ENCODE data around the gene MKKS. TPM values are rescaled to one million over a fixed set of nuclear protein-coding genes. Genes with fewer than 3 reads are reported as not detected.

Gene MKKS
- total and polyA plus RNA-seq, 10 of the 15 experiments (the other 5 are each of a cell fraction or from before 2014, with no cell fraction given): 4.3 to 17.9 (median 7.7) TPM

DNA sequence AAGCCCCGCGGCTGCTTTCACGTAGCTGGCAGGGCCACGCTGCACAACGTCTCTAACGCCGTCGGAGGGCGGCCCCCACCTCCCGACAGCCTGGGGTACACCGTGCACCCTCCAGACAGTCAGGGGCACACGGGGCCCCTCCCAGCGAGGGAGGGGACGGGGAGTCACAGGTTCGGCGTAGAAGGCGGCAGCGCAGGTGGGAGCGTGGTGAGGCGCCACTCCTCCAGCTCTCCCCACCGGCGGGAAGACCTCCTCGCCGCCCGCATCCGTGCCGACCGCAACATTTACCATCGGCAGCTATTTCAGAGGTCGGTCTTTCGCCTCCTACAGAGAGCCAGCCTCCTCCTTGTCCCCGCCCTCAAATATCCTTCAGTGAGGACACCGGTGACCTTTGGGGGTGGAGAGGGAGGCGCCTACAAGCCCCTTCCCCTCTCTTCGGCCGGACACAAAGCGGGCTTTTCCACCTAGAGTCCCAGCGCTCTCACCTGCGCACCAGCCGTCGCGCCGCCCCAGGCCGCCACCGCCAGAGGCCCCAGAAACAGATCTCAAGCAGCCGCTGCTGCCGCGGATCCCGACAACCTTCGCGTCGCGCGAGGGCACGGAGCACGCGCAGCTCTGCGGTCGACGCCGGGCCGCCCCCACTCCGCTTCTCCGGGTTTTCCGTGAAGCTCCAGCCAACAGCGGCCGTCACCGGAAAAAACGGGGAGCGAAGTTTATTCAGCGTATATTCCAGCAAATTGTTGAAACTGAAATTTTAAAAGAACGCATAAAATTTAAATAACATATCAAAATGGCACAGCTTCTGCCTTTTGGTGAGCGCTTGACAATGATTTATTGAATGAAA lies at the start of gene MKKS (continued):
- TF ChIP-seq, protein P1, sequence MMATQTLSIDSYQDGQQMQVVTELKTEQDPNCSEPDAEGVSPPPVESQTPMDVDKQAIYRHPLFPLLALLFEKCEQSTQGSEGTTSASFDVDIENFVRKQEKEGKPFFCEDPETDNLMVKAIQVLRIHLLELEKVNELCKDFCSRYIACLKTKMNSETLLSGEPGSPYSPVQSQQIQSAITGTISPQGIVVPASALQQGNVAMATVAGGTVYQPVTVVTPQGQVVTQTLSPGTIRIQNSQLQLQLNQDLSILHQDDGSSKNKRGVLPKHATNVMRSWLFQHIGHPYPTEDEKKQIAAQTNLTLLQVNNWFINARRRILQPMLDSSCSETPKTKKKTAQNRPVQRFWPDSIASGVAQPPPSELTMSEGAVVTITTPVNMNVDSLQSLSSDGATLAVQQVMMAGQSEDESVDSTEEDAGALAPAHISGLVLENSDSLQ (IDR thresholded peaks at IDR 0.05): no peak
- TF ChIP-seq SRF (IDR thresholded peaks at IDR 0.05; ENCODE audit: low read depth in 2 of 2, low read length in 2 of 2): 0 out of 4 replicates have a peak, but pooled peaks of 1 of the 2 experiments have one; percentile 37
- TF ChIP-seq, protein P2, sequence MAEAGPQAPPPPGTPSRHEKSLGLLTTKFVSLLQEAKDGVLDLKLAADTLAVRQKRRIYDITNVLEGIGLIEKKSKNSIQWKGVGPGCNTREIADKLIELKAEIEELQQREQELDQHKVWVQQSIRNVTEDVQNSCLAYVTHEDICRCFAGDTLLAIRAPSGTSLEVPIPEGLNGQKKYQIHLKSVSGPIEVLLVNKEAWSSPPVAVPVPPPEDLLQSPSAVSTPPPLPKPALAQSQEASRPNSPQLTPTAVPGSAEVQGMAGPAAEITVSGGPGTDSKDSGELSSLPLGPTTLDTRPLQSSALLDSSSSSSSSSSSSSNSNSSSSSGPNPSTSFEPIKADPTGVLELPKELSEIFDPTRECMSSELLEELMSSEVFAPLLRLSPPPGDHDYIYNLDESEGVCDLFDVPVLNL (IDR thresholded peaks at IDR 0.05; ENCODE audit: low read depth, low read length): no peak
- no peak for TF ChIP-seq CREM (IDR thresholded peaks at IDR 0.05; ENCODE audit: low read depth)
- no peak for TF ChIP-seq MEF2B (IDR thresholded peaks at IDR 0.05; ENCODE audit: partially characterized antibody, poor library complexity, severe bottlenecking)
- TF ChIP-seq FOXM1 (IDR thresholded peaks at IDR 0.05; ENCODE audit: low read depth, low read length): 0 out of 2 replicates have a peak, but pooled peaks have one; percentile 23
- TF ChIP-seq MXI1 (IDR thresholded peaks at IDR 0.05; ENCODE audit: low read depth, low read length): peak; percentile 27; the same call in 1 of the 2 replicates
- TF ChIP-seq ASH2L (IDR thresholded peaks at IDR 0.05; ENCODE audit: borderline replicate concordance, low read depth): peak; percentile 79; the same call in 1 of the 2 replicates
- TF ChIP-seq MYC (IDR thresholded peaks at IDR 0.05; ENCODE audit: insufficient read depth, insufficient read length, insufficient replicate concordance, low read length, severe bottlenecking): no peak
- TF ChIP-seq NRF1 (conservative IDR thresholded peaks at IDR 0.05; ENCODE audit: low read depth, low read length): peak; percentile 57
- peak; percentile 91 for TF ChIP-seq IKZF1 (conservative IDR thresholded peaks at IDR 0.05)
- TF ChIP-seq ZSCAN29 (IDR thresholded peaks at IDR 0.05): 0 out of 2 replicates have a peak, but pooled peaks have one; percentile 41
- TF ChIP-seq NBN (IDR thresholded peaks at IDR 0.05): peak; percentile 23; the same call in 1 of the 2 replicates
- TF ChIP-seq RAD21 (IDR thresholded peaks at IDR 0.05; ENCODE audit: insufficient read depth, low read depth, low read length): 0 out of 2 replicates have a peak, but pooled peaks have one; percentile 10
- peak; percentile 66 for TF ChIP-seq EED (IDR thresholded peaks at IDR 0.05; ENCODE audit: low read depth)
- TF ChIP-seq TCF12 (IDR thresholded peaks at IDR 0.05; ENCODE audit: low read depth, low read length): 0 out of 2 replicates have a peak, but pooled peaks have one; percentile 5
- TF ChIP-seq POU2F2 (IDR thresholded peaks at IDR 0.05; ENCODE audit: borderline replicate concordance, low read depth, low read length): peak; percentile 34; the same call in 1 of the 3 replicates
- TF ChIP-seq HCFC1 (IDR thresholded peaks at IDR 0.05; ENCODE audit: low read length): peak; percentile 44; the same call in 1 of the 2 replicates
- TF ChIP-seq YY1 (IDR thresholded peaks at IDR 0.05; ENCODE audit: low read depth, low read length): peak; percentile 72
- TF ChIP-seq EGR1 (IDR thresholded peaks at IDR 0.05; ENCODE audit: borderline replicate concordance in 1 of 2, low read depth in 2 of 2, low read length in 2 of 2): peak in 1 of 2 experiments; percentile 70; a peak in 2 of 3 replicates
- TF ChIP-seq, protein P3, sequence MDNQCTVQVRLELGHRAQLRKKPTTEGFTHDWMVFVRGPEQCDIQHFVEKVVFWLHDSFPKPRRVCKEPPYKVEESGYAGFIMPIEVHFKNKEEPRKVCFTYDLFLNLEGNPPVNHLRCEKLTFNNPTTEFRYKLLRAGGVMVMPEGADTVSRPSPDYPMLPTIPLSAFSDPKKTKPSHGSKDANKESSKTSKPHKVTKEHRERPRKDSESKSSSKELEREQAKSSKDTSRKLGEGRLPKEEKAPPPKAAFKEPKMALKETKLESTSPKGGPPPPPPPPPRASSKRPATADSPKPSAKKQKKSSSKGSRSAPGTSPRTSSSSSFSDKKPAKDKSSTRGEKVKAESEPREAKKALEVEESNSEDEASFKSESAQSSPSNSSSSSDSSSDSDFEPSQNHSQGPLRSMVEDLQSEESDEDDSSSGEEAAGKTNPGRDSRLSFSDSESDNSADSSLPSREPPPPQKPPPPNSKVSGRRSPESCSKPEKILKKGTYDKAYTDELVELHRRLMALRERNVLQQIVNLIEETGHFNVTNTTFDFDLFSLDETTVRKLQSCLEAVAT (IDR thresholded peaks at IDR 0.05): no peak
- TF ChIP-seq BMI1 (IDR thresholded peaks at IDR 0.05; ENCODE audit: borderline replicate concordance): no peak
- TF ChIP-seq CHD2 (IDR thresholded peaks at IDR 0.05; ENCODE audit: borderline replicate concordance, low read depth, low read length): peak; percentile 59
- peak; percentile 71; the same call in 1 of the 2 replicates for TF ChIP-seq ESRRA (IDR thresholded peaks at IDR 0.05; ENCODE audit: low read length)
- peak; percentile 58; the same call in 1 of the 2 replicates for TF ChIP-seq ZNF207 (IDR thresholded peaks at IDR 0.05; ENCODE audit: borderline replicate concordance)

Data from GM12878 (cell line).